ENCODE data around the gene VCAM1. TPM values are rescaled to one million over a fixed set of nuclear protein-coding genes. Genes with fewer than 3 reads are reported as not detected.

The VCAM1 gene
- total and polyA plus RNA-seq, 9 of the 15 experiments (the other 6 are each of a cell fraction or from before 2014, with no cell fraction given), result 0.04 to 0.13 TPM; not detected in 7

GRCh38 chr1:100785470-100786052 lies 66.0 kb downstream of the VCAM1 start (continued):
- TF ChIP-seq HMGXB4 (CRISPR knock-in tag; IDR thresholded peaks at IDR 0.05) (no peak), ZNF639 (CRISPR knock-in tag; conservative IDR thresholded peaks at IDR 0.05 in 1 of 2, IDR thresholded peaks at IDR 0.05 in 1 of 2) (peak in 1 of 2 experiments; percentile 71; a peak in 1 of 4 replicates), U2AF1 (optimal IDR thresholded peaks at IDR 0.05; ENCODE audit: low read depth, low read length) (no peak), NBN (IDR thresholded peaks at IDR 0.05; ENCODE audit: low read depth) (0 out of 2 replicates have a peak, but pooled peaks have one; percentile 47), NCOA1 (IDR thresholded peaks at IDR 0.05; ENCODE audit: low read depth) (0 out of 2 replicates have a peak, but pooled peaks have one; percentile 53), BCOR (IDR thresholded peaks at IDR 0.05) (no peak), SMAD1 (IDR thresholded peaks at IDR 0.05; ENCODE audit: low read depth, low read length, partially characterized antibody) (no peak), KAT7 (CRISPR knock-in tag; IDR thresholded peaks at IDR 0.05; ENCODE audit: borderline replicate concordance) (no peak), MLLT1 (IDR thresholded peaks at IDR 0.05) (peak in 1 of 2 experiments; percentile 99; a peak in 2 of 4 replicates), ZNF589 (CRISPR knock-in tag; IDR thresholded peaks at IDR 0.05; ENCODE audit: low read depth) (0 out of 2 replicates have a peak, but pooled peaks have one; percentile 38), ZEB2 (IDR thresholded peaks at IDR 0.05) (no peak), ZNF696 (CRISPR knock-in tag; conservative IDR thresholded peaks at IDR 0.05) (no peak), EGR1 (conservative IDR thresholded peaks at IDR 0.05) (no peak), ZBTB43 (CRISPR knock-in tag; IDR thresholded peaks at IDR 0.05) (no peak), POLR2B (IDR thresholded peaks at IDR 0.05; ENCODE audit: low read depth, partially characterized antibody) (no peak), ATF1 (CRISPR knock-in tag; IDR thresholded peaks at IDR 0.05) (no peak), ATF1 (tag; IDR thresholded peaks at IDR 0.05) (peak; percentile 55; the same call in 1 of the 2 replicates), GTF2E2 (tag; IDR thresholded peaks at IDR 0.05) (0 out of 2 replicates have a peak, but pooled peaks have one; percentile 15), ELK3 (CRISPR knock-in tag; IDR thresholded peaks at IDR 0.05) (no peak)
- TF ChIP-seq, protein P1, sequence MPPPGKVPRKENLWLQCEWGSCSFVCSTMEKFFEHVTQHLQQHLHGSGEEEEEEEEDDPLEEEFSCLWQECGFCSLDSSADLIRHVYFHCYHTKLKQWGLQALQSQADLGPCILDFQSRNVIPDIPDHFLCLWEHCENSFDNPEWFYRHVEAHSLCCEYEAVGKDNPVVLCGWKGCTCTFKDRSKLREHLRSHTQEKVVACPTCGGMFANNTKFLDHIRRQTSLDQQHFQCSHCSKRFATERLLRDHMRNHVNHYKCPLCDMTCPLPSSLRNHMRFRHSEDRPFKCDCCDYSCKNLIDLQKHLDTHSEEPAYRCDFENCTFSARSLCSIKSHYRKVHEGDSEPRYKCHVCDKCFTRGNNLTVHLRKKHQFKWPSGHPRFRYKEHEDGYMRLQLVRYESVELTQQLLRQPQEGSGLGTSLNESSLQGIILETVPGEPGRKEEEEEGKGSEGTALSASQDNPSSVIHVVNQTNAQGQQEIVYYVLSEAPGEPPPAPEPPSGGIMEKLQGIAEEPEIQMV (tag; conservative IDR thresholded peaks at IDR 0.05; ENCODE audit: low read depth), result no peak

All from K562 (cell line).